ENCODE data around the gene ACP6.

ACP6 gene

DNA sequence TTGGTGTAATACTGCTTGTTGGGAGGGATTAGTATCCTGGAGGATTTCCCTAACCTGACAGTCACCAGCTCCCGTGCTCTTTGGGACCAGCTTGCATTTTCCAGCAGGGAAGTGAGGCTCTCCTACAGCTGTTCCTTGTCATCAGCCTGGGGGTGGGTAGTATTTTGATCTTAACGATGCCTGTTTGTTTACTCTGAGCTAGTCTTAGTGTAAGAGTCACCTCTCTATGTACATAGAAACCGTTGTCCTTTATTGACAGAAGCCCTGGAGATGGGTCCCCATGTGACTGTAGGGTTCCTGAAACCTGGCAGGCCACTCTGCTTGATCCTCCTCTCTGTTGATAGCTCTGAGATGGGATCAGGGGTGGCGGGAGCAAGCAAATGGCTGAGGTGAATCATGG is 58.0 kb downstream of the ACP6 start:
- Histone ChIP-seq H3K9ac (ENCODE audit: low read length in 5 of 5) (no peak overlapping the region), H3K4me3 (ENCODE audit: low read depth in 1 of 5, low read length in 5 of 5) (no peak overlapping the region), H3K27ac (ENCODE audit: low read depth, low read length) (no peak overlapping the region), H3K9me3 (ENCODE audit: control insufficient read depth in 5 of 5, low read length in 5 of 5) (no peaks in the 10 kb centered on the region), H3K27me3 (ENCODE audit: control insufficient read depth in 5 of 5, insufficient read depth in 4 of 5, low read length in 5 of 5) (no peaks in the 10 kb centered on the region), H3K36me3 (ENCODE audit: control insufficient read depth in 5 of 5, insufficient read depth in 5 of 5, low read length in 5 of 5) (peaks cover 25 to 59% (median 38%) of the 10 kb centered on the region in 5 donors), H3K4me1 (ENCODE audit: control insufficient read depth in 5 of 5, insufficient read depth in 5 of 5, low read length in 5 of 5) (peaks cover 0 to 6% (median 4%) of the 10 kb centered on the region in 5 donors)

- Histone ChIP-seq H3K36me3 (ENCODE audit: control insufficient read depth in 5 of 5, insufficient read depth in 5 of 5, low read length in 5 of 5) (peaks cover 23 to 59% (median 37%) of the 10 kb centered on the region in 5 donors), H3K9me3 (ENCODE audit: control insufficient read depth in 5 of 5, low read length in 5 of 5) (no peaks in the 10 kb centered on the region), H3K4me3 (ENCODE audit: low read depth in 1 of 5, low read length in 5 of 5) (no peak overlapping the region), H3K27me3 (ENCODE audit: control insufficient read depth in 5 of 5, insufficient read depth in 4 of 5, low read length in 5 of 5) (no peaks in the 10 kb centered on the region), H3K9ac (ENCODE audit: low read length in 5 of 5) (no peak overlapping the region), H3K4me1 (ENCODE audit: control insufficient read depth in 5 of 5, insufficient read depth in 5 of 5, low read length in 5 of 5) (peaks cover 0 to 6% (median 4%) of the 10 kb centered on the region in 5 donors), H3K27ac (ENCODE audit: low read depth, low read length) (no peak overlapping the region)
Measured at GRCh38 chr1:147611586-147611985, 58.7 kb downstream of the ACP6 start.

DNA sequence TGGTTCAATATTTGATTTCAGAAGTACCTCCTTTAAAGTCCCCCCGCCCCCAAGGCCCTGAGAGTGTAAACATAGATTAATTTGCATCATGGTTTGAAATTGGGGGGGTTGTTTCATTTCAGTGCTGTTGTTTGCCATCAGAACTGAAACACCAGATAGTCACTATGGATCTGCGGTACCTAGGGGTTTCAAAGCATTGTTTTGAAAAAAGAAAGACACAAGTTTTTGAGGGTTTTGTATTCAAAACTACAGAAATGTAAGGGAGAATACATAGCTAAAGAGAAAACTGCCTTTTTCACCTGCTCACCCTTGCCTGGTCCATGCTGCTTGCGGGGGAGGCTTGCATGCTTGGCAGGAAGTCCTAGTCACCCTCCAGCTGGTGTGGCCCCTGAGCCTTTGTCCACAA is 59.3 kb downstream of the ACP6 start:
- H3K4me1 ChIP-seq (ENCODE audit: control insufficient read depth in 5 of 5, insufficient read depth in 5 of 5, low read length in 5 of 5): peaks cover 0 to 6% (median 4%) of the 10 kb centered on the region in 5 donors
- H3K36me3 ChIP-seq (ENCODE audit: control insufficient read depth in 5 of 5, insufficient read depth in 5 of 5, low read length in 5 of 5): peaks cover 23 to 54% (median 36%) of the 10 kb centered on the region in 5 donors
- H3K9ac ChIP-seq (ENCODE audit: low read length in 5 of 5): no peak overlapping the region
- no peak overlapping the region for H3K27ac ChIP-seq (ENCODE audit: low read depth, low read length)
- H3K27me3 ChIP-seq (ENCODE audit: control insufficient read depth in 5 of 5, insufficient read depth in 4 of 5, low read length in 5 of 5): no peaks in the 10 kb centered on the region
- H3K4me3 ChIP-seq (ENCODE audit: low read depth in 1 of 5, low read length in 5 of 5): no peak overlapping the region
- H3K9me3 ChIP-seq (ENCODE audit: control insufficient read depth in 5 of 5, low read length in 5 of 5): no peaks in the 10 kb centered on the region

- H3K9me3 ChIP-seq (ENCODE audit: control insufficient read depth in 5 of 5, low read length in 5 of 5): no peaks in the 10 kb centered on the region
- H3K4me3 ChIP-seq (ENCODE audit: low read depth in 1 of 5, low read length in 5 of 5): no peak overlapping the region
- H3K4me1 ChIP-seq (ENCODE audit: control insufficient read depth in 5 of 5, insufficient read depth in 5 of 5, low read length in 5 of 5): peaks cover 0 to 6% (median 4%) of the 10 kb centered on the region in 5 donors
- H3K27ac ChIP-seq (ENCODE audit: low read depth, low read length): no peak overlapping the region
- peaks cover 23 to 47% (median 31%) of the 10 kb centered on the region in 5 donors for H3K36me3 ChIP-seq (ENCODE audit: control insufficient read depth in 5 of 5, insufficient read depth in 5 of 5, low read length in 5 of 5)
- H3K27me3 ChIP-seq (ENCODE audit: control insufficient read depth in 5 of 5, insufficient read depth in 4 of 5, low read length in 5 of 5): no peaks in the 10 kb centered on the region
- no peak overlapping the region for H3K9ac ChIP-seq (ENCODE audit: low read length in 5 of 5)
Measured at GRCh38 chr1:147609358-147609757, 61.0 kb downstream of the ACP6 start.

GRCh38 chr1:147608596-147608995 is 61.7 kb downstream of the ACP6 start:
- Histone ChIP-seq H3K36me3 (ENCODE audit: control insufficient read depth in 5 of 5, insufficient read depth in 5 of 5, low read length in 5 of 5) (peaks cover 20 to 39% (median 28%) of the 10 kb centered on the region in 5 donors), H3K4me3 (ENCODE audit: low read depth in 1 of 5, low read length in 5 of 5) (no peak overlapping the region), H3K9ac (ENCODE audit: low read length in 5 of 5) (no peak overlapping the region), H3K9me3 (ENCODE audit: control insufficient read depth in 5 of 5, low read length in 5 of 5) (no peaks in the 10 kb centered on the region), H3K27ac (ENCODE audit: low read depth, low read length) (no peak overlapping the region), H3K4me1 (ENCODE audit: control insufficient read depth in 5 of 5, insufficient read depth in 5 of 5, low read length in 5 of 5) (peaks cover 0 to 4% (median 2%) of the 10 kb centered on the region in 5 donors), H3K27me3 (ENCODE audit: control insufficient read depth in 5 of 5, insufficient read depth in 4 of 5, low read length in 5 of 5) (no peaks in the 10 kb centered on the region)

DNA sequence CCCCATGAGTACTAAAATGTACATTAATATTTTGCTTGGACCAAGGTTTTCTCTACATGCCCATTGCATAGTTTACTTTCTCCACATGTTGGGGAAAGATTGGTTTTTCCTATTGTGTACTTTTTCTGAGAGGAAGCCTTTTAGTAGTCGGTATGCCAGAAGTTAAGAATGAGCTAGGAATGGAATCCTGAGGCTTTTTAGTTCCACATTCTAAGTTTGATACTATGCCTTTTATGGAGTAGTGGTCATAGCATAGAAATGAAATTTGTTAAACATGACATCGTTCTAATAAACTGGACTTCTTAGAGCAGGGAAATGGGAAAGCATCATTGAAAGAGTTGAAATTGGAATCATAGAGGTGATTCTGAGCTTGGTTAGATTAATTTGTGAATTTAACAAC is 64.7 kb downstream of the ACP6 start:
- Histone ChIP-seq H3K36me3 (ENCODE audit: control insufficient read depth in 5 of 5, insufficient read depth in 5 of 5, low read length in 5 of 5) (peaks cover 9 to 17% (median 13%) of the 10 kb centered on the region in 5 donors), H3K9me3 (ENCODE audit: control insufficient read depth in 5 of 5, low read length in 5 of 5) (no peaks in the 10 kb centered on the region), H3K4me1 (ENCODE audit: control insufficient read depth in 5 of 5, insufficient read depth in 5 of 5, low read length in 5 of 5) (peaks cover 1 to 7% (median 4%) of the 10 kb centered on the region in 5 donors), H3K9ac (ENCODE audit: low read length in 5 of 5) (no peak overlapping the region), H3K27me3 (ENCODE audit: control insufficient read depth in 5 of 5, insufficient read depth in 4 of 5, low read length in 5 of 5) (no peaks in the 10 kb centered on the region), H3K27ac (ENCODE audit: low read depth, low read length) (no peak overlapping the region), H3K4me3 (ENCODE audit: low read depth in 1 of 5, low read length in 5 of 5) (no peak overlapping the region)

- Histone ChIP-seq H3K9me3 (ENCODE audit: control insufficient read depth in 5 of 5, low read length in 5 of 5) (no peaks in the 10 kb centered on the region), H3K9ac (ENCODE audit: low read length in 5 of 5) (no peak overlapping the region), H3K27me3 (ENCODE audit: control insufficient read depth in 5 of 5, insufficient read depth in 4 of 5, low read length in 5 of 5) (no peaks in the 10 kb centered on the region), H3K4me3 (ENCODE audit: low read depth in 1 of 5, low read length in 5 of 5) (no peak overlapping the region), H3K27ac (ENCODE audit: low read depth, low read length) (no peak overlapping the region), H3K4me1 (ENCODE audit: control insufficient read depth in 5 of 5, insufficient read depth in 5 of 5, low read length in 5 of 5) (peaks cover 3 to 13% (median 9%) of the 10 kb centered on the region in 5 donors), H3K36me3 (ENCODE audit: control insufficient read depth in 5 of 5, insufficient read depth in 5 of 5, low read length in 5 of 5) (peaks cover 9 to 15% (median 12%) of the 10 kb centered on the region in 5 donors)
Measured at GRCh38 chr1:147603986-147604385, 66.3 kb downstream of the ACP6 start.

GRCh38 chr1:147600119-147601111 is 69.9 kb downstream of the ACP6 start:
- Histone ChIP-seq H3K9ac (ENCODE audit: low read length in 5 of 5) (peak overlapping the region in 4 of 5 donors; percentile 15 to 68 (median 48)), H3K36me3 (ENCODE audit: control insufficient read depth in 5 of 5, insufficient read depth in 5 of 5, low read length in 5 of 5) (peaks cover 3 to 5% (median 4%) of the 10 kb centered on the region in 5 donors), H3K27me3 (ENCODE audit: control insufficient read depth in 5 of 5, insufficient read depth in 4 of 5, low read length in 5 of 5) (no peaks in the 10 kb centered on the region), H3K27ac (ENCODE audit: low read depth, low read length) (peak overlapping the region; percentile 11), H3K4me3 (ENCODE audit: low read depth in 1 of 5, low read length in 5 of 5) (peak overlapping the region; percentile 41 to 90 (median 66)), H3K9me3 (ENCODE audit: control insufficient read depth in 5 of 5, low read length in 5 of 5) (no peaks in the 10 kb centered on the region), H3K4me1 (ENCODE audit: control insufficient read depth in 5 of 5, insufficient read depth in 5 of 5, low read length in 5 of 5) (peaks cover 3 to 20% (median 16%) of the 10 kb centered on the region in 5 donors)

- Histone ChIP-seq H3K9me3 (ENCODE audit: control insufficient read depth in 5 of 5, low read length in 5 of 5) (no peaks in the 10 kb centered on the region), H3K9ac (ENCODE audit: low read length in 5 of 5) (peak overlapping the region in 4 of 5 donors; percentile 63 to 87 (median 75)), H3K4me1 (ENCODE audit: control insufficient read depth in 5 of 5, insufficient read depth in 5 of 5, low read length in 5 of 5) (peaks cover 3 to 20% (median 16%) of the 10 kb centered on the region in 5 donors), H3K27ac (ENCODE audit: low read depth, low read length) (peak overlapping the region; percentile 60), H3K4me3 (ENCODE audit: low read depth in 1 of 5, low read length in 5 of 5) (peak overlapping the region; percentile 85 to 96 (median 90)), H3K36me3 (ENCODE audit: control insufficient read depth in 5 of 5, insufficient read depth in 5 of 5, low read length in 5 of 5) (no peaks in the 10 kb centered on the region), H3K27me3 (ENCODE audit: control insufficient read depth in 5 of 5, insufficient read depth in 4 of 5, low read length in 5 of 5) (no peaks in the 10 kb centered on the region)
Measured at GRCh38 chr1:147599362-147600118, 70.8 kb downstream of the ACP6 start.
